IMR-90 (cell line): Measurements from ENCODE around the gene ABCA6. TPM values are rescaled to one million over a fixed set of nuclear protein-coding genes. Genes with fewer than 3 reads are reported as not detected.

Source experiments
- ATAC-seq: fragments of 200-7000 bp; cut with Tn5 transposase; 2 replicates; pipeline ENCODE4 v1.9.1; 2020; ENCODE audit warnings: low read depth, mild to moderate bottlenecking, moderate library complexity
- BruUV-seq: library from RNA; stranded (reverse); fragments of 400-500 nt; replicated peaks from 2 replicates; lab custom pipeline; 2021; lab: Mats Ljungman, UMichigan
- CTCF ChIA-PET: fragments of 300-600 bp; formaldehyde crosslinking; extraction: SDS; loops from one replicate; lab custom pipeline; 2021; ENCODE audit warnings: antibody characterized with exemption; lab: Yijun Ruan, JAX
- POLR2A ChIA-PET: fragments of 300-600 bp; sonication (Branson Sonifier 250); formaldehyde crosslinking; loops from one replicate; lab custom pipeline; 2022; ENCODE audit warnings: antibody characterized with exemption; ENCODE audit not compliant: unreplicated experiment; lab: Charles Lee
- DNase-seq: peaks from one replicate; pipeline ENCODE4 v3.0.0; 2013
- H2AFZ ChIP-seq: replicated peaks from 2 replicates; pipeline ENCODE3; 2013; ENCODE audit warnings: low read length, mild to moderate bottlenecking; ENCODE audit not compliant: poor library complexity
- H2AK5ac ChIP-seq: 2 replicates; pipeline ENCODE4 v1.6.1; 2013; ENCODE audit warnings: low read depth, low read length, inconsistent platforms
- H2AK9ac ChIP-seq: replicated peaks from 2 replicates; pipeline ENCODE3; 2013; ENCODE audit warnings: mild to moderate bottlenecking, low read depth, low read length, moderate library complexity; ENCODE audit not compliant: poor library complexity
- H2BK120ac ChIP-seq: 2 replicates; pipeline ENCODE4 v1.6.1; 2013; ENCODE audit warnings: low read depth, low read length, inconsistent platforms
- H2BK15ac ChIP-seq: 3 replicates; pipeline ENCODE4 v1.6.1; 2013; ENCODE audit warnings: low read depth, low read length, inconsistent platforms
- H2BK20ac ChIP-seq: 2 replicates; pipeline ENCODE4 v1.6.1; 2013; ENCODE audit warnings: low read depth, mild to moderate bottlenecking, inconsistent platforms, low read length, moderate library complexity
- H2BK5ac ChIP-seq: 2 replicates; pipeline ENCODE4 v1.6.1; 2013; ENCODE audit warnings: mild to moderate bottlenecking, low read depth, low read length, inconsistent platforms; ENCODE audit not compliant: poor library complexity, severe bottlenecking
- H3K14ac ChIP-seq: replicated peaks from 2 replicates; pipeline ENCODE4 v1.6.1; 2013; ENCODE audit warnings: low read depth, low read length, inconsistent platforms
- H3K18ac ChIP-seq: 2 replicates; pipeline ENCODE4 v1.6.1; 2013; ENCODE audit warnings: low read depth, low read length, control low read depth
- H3K23ac ChIP-seq: 2 replicates; pipeline ENCODE4 v1.6.1; 2013; ENCODE audit warnings: low read depth, low read length, inconsistent platforms
- H3K27ac ChIP-seq: 2 replicates; pipeline ENCODE4 v1.5.1; 2013; ENCODE audit warnings: mild to moderate bottlenecking, control low read depth, low read length; ENCODE audit not compliant: insufficient read depth
- H3K27me3 ChIP-seq: 2 replicates; pipeline ENCODE4 v1.6.1; 2013; ENCODE audit warnings: low read length; ENCODE audit not compliant: control insufficient read depth, insufficient read depth
- H3K36me3 ChIP-seq: 2 replicates; pipeline ENCODE4 v1.6.1; 2013; ENCODE audit warnings: low read length, mixed read lengths; ENCODE audit not compliant: control insufficient read depth, insufficient read depth
- H3K4ac ChIP-seq: 2 replicates; pipeline ENCODE4 v1.6.1; 2013; ENCODE audit warnings: low read depth, low read length, inconsistent platforms
- H3K4me1 ChIP-seq: 2 replicates; pipeline ENCODE4 v1.6.1; 2013; ENCODE audit warnings: low read length, mixed read lengths; ENCODE audit not compliant: control insufficient read depth, insufficient read depth
- H3K4me2 ChIP-seq: 2 replicates; pipeline ENCODE4 v1.6.1; 2013; ENCODE audit warnings: low read depth, mild to moderate bottlenecking, control low read depth, low read length, moderate library complexity
- H3K4me3 ChIP-seq: 2 replicates; pipeline ENCODE4 v1.5.1; 2013; ENCODE audit warnings: low read depth, mild to moderate bottlenecking, control low read depth, low read length, moderate library complexity; ENCODE audit not compliant: insufficient read depth
- H3K56ac ChIP-seq: 2 replicates; pipeline ENCODE4 v1.6.1; 2013; ENCODE audit warnings: low read length, inconsistent platforms; ENCODE audit not compliant: insufficient read depth; ENCODE audit errors: extremely low read depth
- H3K79me1 ChIP-seq, 2 experiments: 2 replicates each; pipeline ENCODE4 v1.6.1; 2013; ENCODE audit warnings: low read length in 2 of 2, inconsistent platforms in 1 of 2, low read depth in 1 of 2
- H3K9ac ChIP-seq: 2 replicates; pipeline ENCODE4 v1.6.1; 2013; ENCODE audit warnings: low read depth, low read length, control low read depth
- H3K9me1 ChIP-seq: 2 replicates; pipeline ENCODE4 v1.6.1; 2013; ENCODE audit warnings: low read length, inconsistent platforms; ENCODE audit not compliant: insufficient read depth
- H3K9me3 ChIP-seq: 2 replicates; pipeline ENCODE4 v1.6.1; 2013; ENCODE audit warnings: low read length; ENCODE audit not compliant: control insufficient read depth, insufficient read depth
- H4K20me1 ChIP-seq: 2 replicates; pipeline ENCODE4 v1.6.1; 2013; ENCODE audit warnings: low read length, inconsistent platforms; ENCODE audit not compliant: insufficient read depth
- H4K5ac ChIP-seq: 2 replicates; pipeline ENCODE4 v1.6.1; 2013; ENCODE audit warnings: mild to moderate bottlenecking, low read depth, low read length, control low read depth
- H4K8ac ChIP-seq, 2 experiments: 2 replicates each; pipeline ENCODE4 v1.6.1; 2013; ENCODE audit warnings: low read depth in 2 of 2, low read length in 2 of 2, control low read depth in 1 of 2, inconsistent platforms in 1 of 2
- H4K91ac ChIP-seq: 2 replicates; pipeline ENCODE4 v1.6.1; 2013; ENCODE audit warnings: low read depth, low read length, inconsistent platforms; ENCODE audit not compliant: insufficient read depth
- CHD1 ChIP-seq: IDR thresholded peaks from 2 replicates; pipeline ENCODE4 v1.6.1; 2012; ENCODE audit warnings: low read depth, low read length, improper control_type of control experiment
- MAZ ChIP-seq: IDR thresholded peaks from 2 replicates; pipeline ENCODE4 v1.6.1; 2012; ENCODE audit warnings: low read depth, mild to moderate bottlenecking, low read length, improper control_type of control experiment, moderate library complexity, borderline replicate concordance
- RAD21 ChIP-seq: IDR thresholded peaks from 2 replicates; pipeline ENCODE4 v1.6.1; 2012; ENCODE audit warnings: low read length, improper control_type of control experiment
- WGBS, 2 experiments: methylation state at CpG; one replicate each; pipeline versions ENCODE4 v1.1.5 to v1.1.7; 2013; ENCODE audit warnings: missing lambda C conversion rate in 2 of 2; ENCODE audit not compliant: insufficient read length in 1 of 2; ENCODE audit errors: extremely low coverage in 2 of 2; 5-methylcytosine and 5-hydroxymethylcytosine counted together
- dilution Hi-C: fragments of 300-500 bp; cut with HindIII; formaldehyde crosslinking; loops from one replicate; pipeline ENCODE4 v1.14.3; 2018; ENCODE audit warnings: low sequenced_read_pairs; ENCODE audit not compliant: unreplicated experiment
- in situ Hi-C: fragments of 300-500 bp; cut with MboI; formaldehyde crosslinking; loops from 3 replicates; pipeline ENCODE4 v1.14.3; 2019; ENCODE audit warnings: low sequenced_read_pairs, inconsistent platforms, mixed read lengths
- intact Hi-C: fragments of 100-400 bp; cut with micrococcal nuclease; formaldehyde crosslinking; loops from 2 replicates; pipeline ENCODE4 v1.10.0; 2022
- polyA plus RNA-seq, 3 experiments: library from polyadenylated mRNA; depleted of rRNA; stranded (reverse); fragments of >200 nt; gene quantifications; 2 replicates each; pipeline ENCODE4 v1.2.3, GENCODE V29; 2012; ENCODE audit warnings: low replicate concordance in 1 of 3
- total RNA-seq: library from RNA; depleted of rRNA; stranded (reverse); fragments of >200 nt; gene quantifications from 2 replicates; pipeline ENCODE4 v1.2.3, GENCODE V29; 2012

The ABCA6 gene
- total and polyA plus RNA-seq, 2 of the 4 experiments (the other 2 are of a cell fraction), result under 0.01 TPM; not detected in 1

GRCh38 chr17:69093995-69094394 lies 47.7 kb downstream of the ABCA6 start:
- ChIA-PET POLR2A (no interaction called here), CTCF (no interaction called here)
- Histone ChIP-seq H3K27me3 (no peaks in the 10 kb centered on the region), H2BK15ac (no peak overlapping the region), H3K79me1 (no peaks in the 10 kb centered on the region), H3K4me2 (no peak overlapping the region), H2BK120ac (no peak overlapping the region), H3K56ac (no peak overlapping the region), H2AFZ (no peak overlapping the region), H3K4me3 (no peak overlapping the region), H2AK9ac (no peak overlapping the region), H3K9ac (no peak overlapping the region), H3K27ac (no peak overlapping the region), H3K14ac (no peak overlapping the region), H4K20me1 (no peaks in the 10 kb centered on the region), H3K23ac (no peak overlapping the region), H4K5ac (no peak overlapping the region), H3K18ac (no peak overlapping the region), H3K4me1 (no peaks in the 10 kb centered on the region), H3K9me1 (no peaks in the 10 kb centered on the region), H2AK5ac (no peak overlapping the region), H4K91ac (no peak overlapping the region), H2BK20ac (no peak overlapping the region), H3K4ac (no peak overlapping the region), H4K8ac (no peak overlapping the region), H3K9me3 (no peaks in the 10 kb centered on the region), H2BK5ac (no peak overlapping the region), H3K36me3 (no peaks in the 10 kb centered on the region)
- ATAC-seq (no peak), DNase-seq (no peak)
- TF ChIP-seq RAD21 (no peak), MAZ (no peak), CHD1 (no peak)
- in situ Hi-C loops (no loop called here), dilution Hi-C loops (no loop called here), intact Hi-C loops (no loop called here)
- BruUV-seq, result no TSS peak
- no CpG with 5 or more reads among the region's 2 CpGs for WGBS, 2 experiments
